IMR-90 (cell line): ENCODE data around the gene FBP1. TPM values are rescaled to one million over a fixed set of nuclear protein-coding genes. Genes with fewer than 3 reads are reported as not detected.

ENCODE experiments used
- ATAC-seq: fragments of 200-7000 bp; cut with Tn5 transposase; 2 replicates; pipeline ENCODE4 v1.9.1; 2020; ENCODE audit warnings: low read depth, mild to moderate bottlenecking, moderate library complexity
- BruUV-seq: library from RNA; stranded (reverse); fragments of 400-500 nt; replicated peaks from 2 replicates; lab custom pipeline; 2021; lab: Mats Ljungman, UMichigan
- CTCF ChIA-PET: fragments of 300-600 bp; formaldehyde crosslinking; extraction: SDS; loops from one replicate; lab custom pipeline; 2021; ENCODE audit warnings: antibody characterized with exemption; lab: Yijun Ruan, JAX
- POLR2A ChIA-PET: fragments of 300-600 bp; sonication (Branson Sonifier 250); formaldehyde crosslinking; loops from one replicate; lab custom pipeline; 2022; ENCODE audit warnings: antibody characterized with exemption; ENCODE audit not compliant: unreplicated experiment; lab: Charles Lee
- DNase-seq: peaks from one replicate; pipeline ENCODE4 v3.0.0; 2013
- H2AFZ ChIP-seq: replicated peaks from 2 replicates; pipeline ENCODE3; 2013; ENCODE audit warnings: low read length, mild to moderate bottlenecking; ENCODE audit not compliant: poor library complexity
- H2AK5ac ChIP-seq: 2 replicates; pipeline ENCODE4 v1.6.1; 2013; ENCODE audit warnings: low read depth, low read length, inconsistent platforms
- H2AK9ac ChIP-seq: replicated peaks from 2 replicates; pipeline ENCODE3; 2013; ENCODE audit warnings: mild to moderate bottlenecking, low read depth, low read length, moderate library complexity; ENCODE audit not compliant: poor library complexity
- H2BK120ac ChIP-seq: 2 replicates; pipeline ENCODE4 v1.6.1; 2013; ENCODE audit warnings: low read depth, low read length, inconsistent platforms
- H2BK15ac ChIP-seq: 3 replicates; pipeline ENCODE4 v1.6.1; 2013; ENCODE audit warnings: low read depth, low read length, inconsistent platforms
- H2BK20ac ChIP-seq: 2 replicates; pipeline ENCODE4 v1.6.1; 2013; ENCODE audit warnings: low read depth, mild to moderate bottlenecking, inconsistent platforms, low read length, moderate library complexity
- H2BK5ac ChIP-seq: 2 replicates; pipeline ENCODE4 v1.6.1; 2013; ENCODE audit warnings: mild to moderate bottlenecking, low read depth, low read length, inconsistent platforms; ENCODE audit not compliant: poor library complexity, severe bottlenecking
- H3K14ac ChIP-seq: replicated peaks from 2 replicates; pipeline ENCODE4 v1.6.1; 2013; ENCODE audit warnings: low read depth, low read length, inconsistent platforms
- H3K18ac ChIP-seq: 2 replicates; pipeline ENCODE4 v1.6.1; 2013; ENCODE audit warnings: low read depth, low read length, control low read depth
- H3K23ac ChIP-seq: 2 replicates; pipeline ENCODE4 v1.6.1; 2013; ENCODE audit warnings: low read depth, low read length, inconsistent platforms
- H3K27ac ChIP-seq: 2 replicates; pipeline ENCODE4 v1.5.1; 2013; ENCODE audit warnings: mild to moderate bottlenecking, control low read depth, low read length; ENCODE audit not compliant: insufficient read depth
- H3K27me3 ChIP-seq: 2 replicates; pipeline ENCODE4 v1.6.1; 2013; ENCODE audit warnings: low read length; ENCODE audit not compliant: control insufficient read depth, insufficient read depth
- H3K36me3 ChIP-seq: 2 replicates; pipeline ENCODE4 v1.6.1; 2013; ENCODE audit warnings: low read length, mixed read lengths; ENCODE audit not compliant: control insufficient read depth, insufficient read depth
- H3K4ac ChIP-seq: 2 replicates; pipeline ENCODE4 v1.6.1; 2013; ENCODE audit warnings: low read depth, low read length, inconsistent platforms
- H3K4me1 ChIP-seq: 2 replicates; pipeline ENCODE4 v1.6.1; 2013; ENCODE audit warnings: low read length, mixed read lengths; ENCODE audit not compliant: control insufficient read depth, insufficient read depth
- H3K4me2 ChIP-seq: 2 replicates; pipeline ENCODE4 v1.6.1; 2013; ENCODE audit warnings: low read depth, mild to moderate bottlenecking, control low read depth, low read length, moderate library complexity
- H3K4me3 ChIP-seq: 2 replicates; pipeline ENCODE4 v1.5.1; 2013; ENCODE audit warnings: low read depth, mild to moderate bottlenecking, control low read depth, low read length, moderate library complexity; ENCODE audit not compliant: insufficient read depth
- H3K56ac ChIP-seq: 2 replicates; pipeline ENCODE4 v1.6.1; 2013; ENCODE audit warnings: low read length, inconsistent platforms; ENCODE audit not compliant: insufficient read depth; ENCODE audit errors: extremely low read depth
- H3K79me1 ChIP-seq, 2 experiments: 2 replicates each; pipeline ENCODE4 v1.6.1; 2013; ENCODE audit warnings: low read length in 2 of 2, inconsistent platforms in 1 of 2, low read depth in 1 of 2
- H3K9ac ChIP-seq: 2 replicates; pipeline ENCODE4 v1.6.1; 2013; ENCODE audit warnings: low read depth, low read length, control low read depth
- H3K9me1 ChIP-seq: 2 replicates; pipeline ENCODE4 v1.6.1; 2013; ENCODE audit warnings: low read length, inconsistent platforms; ENCODE audit not compliant: insufficient read depth
- H3K9me3 ChIP-seq: 2 replicates; pipeline ENCODE4 v1.6.1; 2013; ENCODE audit warnings: low read length; ENCODE audit not compliant: control insufficient read depth, insufficient read depth
- H4K20me1 ChIP-seq: 2 replicates; pipeline ENCODE4 v1.6.1; 2013; ENCODE audit warnings: low read length, inconsistent platforms; ENCODE audit not compliant: insufficient read depth
- H4K5ac ChIP-seq: 2 replicates; pipeline ENCODE4 v1.6.1; 2013; ENCODE audit warnings: mild to moderate bottlenecking, low read depth, low read length, control low read depth
- H4K8ac ChIP-seq, 2 experiments: 2 replicates each; pipeline ENCODE4 v1.6.1; 2013; ENCODE audit warnings: low read depth in 2 of 2, low read length in 2 of 2, control low read depth in 1 of 2, inconsistent platforms in 1 of 2
- H4K91ac ChIP-seq: 2 replicates; pipeline ENCODE4 v1.6.1; 2013; ENCODE audit warnings: low read depth, low read length, inconsistent platforms; ENCODE audit not compliant: insufficient read depth
- BHLHE40 ChIP-seq: fragments of 150-350 bp; IDR thresholded peaks from 2 replicates; pipeline ENCODE4 v1.6.1; 2016; ENCODE audit warnings: mild to moderate bottlenecking, low read depth, low read length
- CEBPB ChIP-seq: IDR thresholded peaks from 2 replicates; pipeline ENCODE4 v1.6.1; 2012; ENCODE audit warnings: low read depth, low read length, improper control_type of control experiment
- CHD1 ChIP-seq: IDR thresholded peaks from 2 replicates; pipeline ENCODE4 v1.6.1; 2012; ENCODE audit warnings: low read depth, low read length, improper control_type of control experiment
- ELK1 ChIP-seq: fragments of 150-350 bp; IDR thresholded peaks from 2 replicates; pipeline ENCODE4 v1.6.1; 2016; ENCODE audit warnings: low read depth, mild to moderate bottlenecking, low read length, moderate library complexity, borderline replicate concordance
- MAFK ChIP-seq: IDR thresholded peaks from 2 replicates; pipeline ENCODE4 v1.6.1; 2012; ENCODE audit warnings: low read depth, low read length, improper control_type of control experiment
- MXI1 ChIP-seq: IDR thresholded peaks from 2 replicates; pipeline ENCODE4 v1.6.1; 2012; ENCODE audit warnings: low read depth, mild to moderate bottlenecking, low read length, moderate library complexity, borderline replicate concordance
- NFE2L2 ChIP-seq: fragments of 150-350 bp; IDR thresholded peaks from 2 replicates; pipeline ENCODE4 v1.6.1; 2016; ENCODE audit warnings: low read depth, mild to moderate bottlenecking, low read length
- POLR2A ChIP-seq: IDR thresholded peaks from 2 replicates; pipeline ENCODE4 v1.6.1; 2012; ENCODE audit warnings: mild to moderate bottlenecking, low read depth, low read length
- RAD21 ChIP-seq: IDR thresholded peaks from 2 replicates; pipeline ENCODE4 v1.6.1; 2012; ENCODE audit warnings: low read length, improper control_type of control experiment
- RCOR1 ChIP-seq: IDR thresholded peaks from 2 replicates; pipeline ENCODE4 v1.6.1; 2012; ENCODE audit warnings: mild to moderate bottlenecking, low read length, improper control_type of control experiment; ENCODE audit not compliant: insufficient replicate concordance
- SMC3 ChIP-seq: fragments of 150-350 bp; IDR thresholded peaks from 2 replicates; pipeline ENCODE4 v1.6.1; 2016; ENCODE audit warnings: low read depth, mild to moderate bottlenecking, antibody characterized with exemption, low read length, moderate library complexity
- WGBS, 2 experiments: methylation state at CpG; one replicate each; pipeline versions ENCODE4 v1.1.5 to v1.1.7; 2013; ENCODE audit warnings: missing lambda C conversion rate in 2 of 2; ENCODE audit not compliant: insufficient read length in 1 of 2; ENCODE audit errors: extremely low coverage in 2 of 2; 5-methylcytosine and 5-hydroxymethylcytosine counted together
- dilution Hi-C: fragments of 300-500 bp; cut with HindIII; formaldehyde crosslinking; loops from one replicate; pipeline ENCODE4 v1.14.3; 2018; ENCODE audit warnings: low sequenced_read_pairs; ENCODE audit not compliant: unreplicated experiment
- in situ Hi-C: fragments of 300-500 bp; cut with MboI; formaldehyde crosslinking; loops from 3 replicates; pipeline ENCODE4 v1.14.3; 2019; ENCODE audit warnings: low sequenced_read_pairs, inconsistent platforms, mixed read lengths
- intact Hi-C: fragments of 100-400 bp; cut with micrococcal nuclease; formaldehyde crosslinking; loops from 2 replicates; pipeline ENCODE4 v1.10.0; 2022
- polyA plus RNA-seq, 3 experiments: library from polyadenylated mRNA; depleted of rRNA; stranded (reverse); fragments of >200 nt; gene quantifications; 2 replicates each; pipeline ENCODE4 v1.2.3, GENCODE V29; 2012; ENCODE audit warnings: low replicate concordance in 1 of 3
- total RNA-seq: library from RNA; depleted of rRNA; stranded (reverse); fragments of >200 nt; gene quantifications from 2 replicates; pipeline ENCODE4 v1.2.3, GENCODE V29; 2012
- TF ChIP-seq, protein P1 (sequence below): fragments of 150-350 bp; IDR thresholded peaks from 2 replicates; pipeline ENCODE4 v1.6.1; 2017; ENCODE audit warnings: mild to moderate bottlenecking, antibody characterized with exemption, low read length, low read depth
- TF ChIP-seq, protein P2 (sequence below): conservative IDR thresholded peaks from 2 replicates; pipeline ENCODE4 v1.5.1; 2012; ENCODE audit warnings: mild to moderate bottlenecking, low read depth, low read length, improper control_type of control experiment

FBP1 gene
- total and polyA plus RNA-seq, 2 of the 4 experiments (the other 2 are of a cell fraction), result not detected

DNA sequence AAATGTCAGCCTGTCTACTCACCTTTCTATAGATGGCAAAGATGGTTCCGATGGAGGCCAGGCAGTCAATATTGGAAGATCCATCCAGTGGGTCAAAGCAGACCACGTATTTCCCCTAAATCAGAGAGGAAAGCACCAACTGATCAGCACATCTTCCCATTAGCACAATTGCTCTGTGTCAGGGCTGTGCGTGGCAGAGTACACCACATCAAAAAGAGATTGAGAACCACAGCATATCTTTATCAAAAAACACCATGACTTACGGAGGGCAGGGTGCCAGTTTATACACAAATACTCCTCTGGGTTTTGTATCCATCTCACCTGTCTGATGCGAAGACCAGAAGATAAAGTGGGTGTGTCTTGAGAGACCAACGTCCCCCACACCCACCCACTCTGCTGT is 54.8 kb downstream of the FBP1 start:
- Histone ChIP-seq H2BK5ac (no peak overlapping the region), H3K27me3 (no peaks in the 10 kb centered on the region; the same call in none of the 2 replicates), H3K4me3 (no peak overlapping the region), H4K20me1 (no peaks in the 10 kb centered on the region), H3K9me1 (no peaks in the 10 kb centered on the region), H2AK5ac (no peak overlapping the region), H3K23ac (no peak overlapping the region), H3K4me1 (no peaks in the 10 kb centered on the region), H4K91ac (no peak overlapping the region), H2BK20ac (no peak overlapping the region), H3K4ac (no peak overlapping the region), H3K36me3 (no peaks in the 10 kb centered on the region), H3K27ac (no peak overlapping the region), H2BK15ac (no peak overlapping the region), H3K18ac (no peak overlapping the region), H3K9me3 (no peaks in the 10 kb centered on the region), H3K9ac (no peak overlapping the region), H2BK120ac (no peak overlapping the region), H3K79me1 (no peaks in the 10 kb centered on the region), H2AFZ (no peak overlapping the region), H3K4me2 (no peak overlapping the region), H3K14ac (no peak overlapping the region), H3K56ac (no peak overlapping the region), H4K8ac (no peak overlapping the region), H4K5ac (no peak overlapping the region), H2AK9ac (no peak overlapping the region)
- ATAC-seq, result no peak
- CTCF ChIA-PET, result no interaction called here
- in situ Hi-C loops, result no loop called here
- dilution Hi-C loops, result no loop called here
- intact Hi-C loops, result no loop called here
- POLR2A ChIA-PET, result no interaction called here
- no peak for DNase-seq
- WGBS, 2 experiments, result no CpG with 5 or more reads among the region's 6 CpGs
- TF ChIP-seq ELK1, result no peak
- no peak for TF ChIP-seq MXI1
- no peak for TF ChIP-seq MAFK
- TF ChIP-seq, protein P1, sequence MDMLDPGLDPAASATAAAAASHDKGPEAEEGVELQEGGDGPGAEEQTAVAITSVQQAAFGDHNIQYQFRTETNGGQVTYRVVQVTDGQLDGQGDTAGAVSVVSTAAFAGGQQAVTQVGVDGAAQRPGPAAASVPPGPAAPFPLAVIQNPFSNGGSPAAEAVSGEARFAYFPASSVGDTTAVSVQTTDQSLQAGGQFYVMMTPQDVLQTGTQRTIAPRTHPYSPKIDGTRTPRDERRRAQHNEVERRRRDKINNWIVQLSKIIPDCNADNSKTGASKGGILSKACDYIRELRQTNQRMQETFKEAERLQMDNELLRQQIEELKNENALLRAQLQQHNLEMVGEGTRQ, result no peak
- TF ChIP-seq NFE2L2, result no peak
- TF ChIP-seq CHD1, result no peak
- TF ChIP-seq RAD21, result no peak
- TF ChIP-seq, protein P2, sequence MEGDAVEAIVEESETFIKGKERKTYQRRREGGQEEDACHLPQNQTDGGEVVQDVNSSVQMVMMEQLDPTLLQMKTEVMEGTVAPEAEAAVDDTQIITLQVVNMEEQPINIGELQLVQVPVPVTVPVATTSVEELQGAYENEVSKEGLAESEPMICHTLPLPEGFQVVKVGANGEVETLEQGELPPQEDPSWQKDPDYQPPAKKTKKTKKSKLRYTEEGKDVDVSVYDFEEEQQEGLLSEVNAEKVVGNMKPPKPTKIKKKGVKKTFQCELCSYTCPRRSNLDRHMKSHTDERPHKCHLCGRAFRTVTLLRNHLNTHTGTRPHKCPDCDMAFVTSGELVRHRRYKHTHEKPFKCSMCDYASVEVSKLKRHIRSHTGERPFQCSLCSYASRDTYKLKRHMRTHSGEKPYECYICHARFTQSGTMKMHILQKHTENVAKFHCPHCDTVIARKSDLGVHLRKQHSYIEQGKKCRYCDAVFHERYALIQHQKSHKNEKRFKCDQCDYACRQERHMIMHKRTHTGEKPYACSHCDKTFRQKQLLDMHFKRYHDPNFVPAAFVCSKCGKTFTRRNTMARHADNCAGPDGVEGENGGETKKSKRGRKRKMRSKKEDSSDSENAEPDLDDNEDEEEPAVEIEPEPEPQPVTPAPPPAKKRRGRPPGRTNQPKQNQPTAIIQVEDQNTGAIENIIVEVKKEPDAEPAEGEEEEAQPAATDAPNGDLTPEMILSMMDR, result no peak
- TF ChIP-seq POLR2A, result no peak
- TF ChIP-seq RCOR1, result no peak
- TF ChIP-seq CEBPB, result no peak
- no peak for TF ChIP-seq BHLHE40
- TF ChIP-seq SMC3, result no peak
- BruUV-seq, result no TSS peak
